B cell (primary cell): ENCODE data around the gene GPC5. TPM values are rescaled to one million over a fixed set of nuclear protein-coding genes. Genes with fewer than 3 reads are reported as not detected.

Experiments
- ATAC-seq: fragments of 200-7000 bp; cut with Tn5 transposase; one replicate; pipeline ENCODE4 v1.10.0; 2021; ENCODE audit warnings: low read depth, mild to moderate bottlenecking, moderate number of reproducible peaks, moderate library complexity
- CTCF ChIA-PET: fragments of 350-600 bp; sonication (Branson Sonifier 250); formaldehyde crosslinking; loops from one replicate; lab custom pipeline; 2021; ENCODE audit warnings: antibody characterized with exemption, inconsistent platforms; lab: Charles Lee
- POLR2A ChIA-PET: fragments of 350-600 bp; sonication (Branson Sonifier 250); formaldehyde crosslinking; loops from one replicate; lab custom pipeline; 2021; ENCODE audit warnings: antibody characterized with exemption; lab: Charles Lee
- DNase-seq: peaks from one replicate; pipeline ENCODE4 v3.0.0; 2013
- H2AFZ ChIP-seq: 2 replicates; pipeline ENCODE4 v1.6.1; 2012; ENCODE audit warnings: mild to moderate bottlenecking, low read depth, low read length; ENCODE audit not compliant: insufficient read depth, poor library complexity, severe bottlenecking
- H3K27ac ChIP-seq, 2 donors: 1 replicate in 1 of 2; 2 replicates in 1 of 2; pipeline ENCODE4 v1.5.1; 2012 to 2013; ENCODE audit warnings: low read length in 2 of 2, mild to moderate bottlenecking in 2 of 2, moderate library complexity in 1 of 2
- H3K27me3 ChIP-seq, 4 experiments: fragments of 200-600 bp in 1 of 4; sonication (generic) in 1 of 4; replicated peaks in 1 of 4; 1 replicate in 2 of 4; 2 replicates in 2 of 4; pipeline versions ENCODE4 v1.6.1 to v1.7.0; 2013 to 2016; ENCODE audit warnings: low read length in 3 of 4, mild to moderate bottlenecking in 2 of 4, mixed read lengths in 1 of 4, moderate library complexity in 1 of 4; ENCODE audit not compliant: insufficient read depth in 4 of 4, control insufficient read depth in 3 of 4; ENCODE audit errors: control extremely low read depth in 1 of 4
- H3K36me3 ChIP-seq, 2 experiments: replicated peaks in 1 of 2; 1 replicate in 1 of 2; 2 replicates in 1 of 2; pipeline versions ENCODE4 v1.6.1 to v1.7.1; 2013; ENCODE audit warnings: low read length in 1 of 2; ENCODE audit not compliant: insufficient read depth in 2 of 2, control insufficient read depth in 1 of 2; ENCODE audit errors: control extremely low read depth in 1 of 2, extremely low read depth in 1 of 2
- H3K4me1 ChIP-seq, 2 donors: fragments of 200-600 bp in 1 of 2; sonication (generic) in 1 of 2; 1 replicate in 1 of 2; 2 replicates in 1 of 2; pipeline versions ENCODE4 v1.5.1 to v1.6.1; 2013 to 2017; ENCODE audit warnings: low read length in 2 of 2; ENCODE audit not compliant: control insufficient read depth in 2 of 2, insufficient read depth in 2 of 2
- H3K4me2 ChIP-seq: replicated peaks from 2 replicates; pipeline ENCODE3; 2012; ENCODE audit warnings: mild to moderate bottlenecking, low read depth, low read length; ENCODE audit not compliant: poor library complexity, severe bottlenecking
- H3K4me3 ChIP-seq, 5 experiments: fragments of 200-600 bp in 1 of 5; sonication (generic) in 1 of 5; 1 replicate in 3 of 5; 2 replicates in 2 of 5; pipeline versions ENCODE4 v1.5.1 to v1.7.0; 2011 to 2016; ENCODE audit warnings: low read length in 4 of 5, mild to moderate bottlenecking in 4 of 5, low read depth in 2 of 5, control low read depth in 1 of 5, moderate library complexity in 1 of 5; ENCODE audit not compliant: insufficient read depth in 1 of 5; ENCODE audit errors: control extremely low read depth in 1 of 5, extremely low read depth in 1 of 5
- H3K79me2 ChIP-seq: fragments of 200-600 bp; sonication (generic); one replicate; pipeline ENCODE4 v1.6.0; 2016; ENCODE audit warnings: low read length; ENCODE audit not compliant: control insufficient read depth, insufficient read depth
- H3K9ac ChIP-seq: fragments of 200-600 bp; sonication (generic); 2 replicates; pipeline ENCODE4 v1.6.1; 2017; ENCODE audit warnings: mild to moderate bottlenecking, low read length, moderate library complexity
- H3K9me3 ChIP-seq, 3 donors: one replicate each; pipeline versions ENCODE4 v1.6.1 to v1.7.1; 2013; ENCODE audit warnings: low read length in 2 of 3; ENCODE audit not compliant: control insufficient read depth in 2 of 3, insufficient read depth in 1 of 3; ENCODE audit errors: control extremely low read depth in 1 of 3
- H4K20me1 ChIP-seq: 2 replicates; pipeline ENCODE4 v1.6.0; 2012; ENCODE audit warnings: mild to moderate bottlenecking, low read length; ENCODE audit not compliant: insufficient read depth, control insufficient read depth, poor library complexity, severe bottlenecking
- H3K27ac Mint-ChIP-seq: one replicate; pipeline ENCODE4 v1.8.0; 2021; ENCODE audit warnings: mixed read lengths
- H3K27me3 Mint-ChIP-seq: one replicate; pipeline ENCODE4 v1.8.0; 2021; ENCODE audit warnings: mixed read lengths
- H3K4me1 Mint-ChIP-seq: one replicate; pipeline ENCODE4 v1.8.0; 2021; ENCODE audit warnings: mixed read lengths
- H3K4me3 Mint-ChIP-seq: one replicate; pipeline ENCODE4 v1.8.0; 2021; ENCODE audit warnings: mixed read lengths
- H3K9me3 Mint-ChIP-seq: one replicate; pipeline ENCODE4 v1.8.0; 2022; ENCODE audit warnings: mixed read lengths; ENCODE audit not compliant: insufficient read depth
- CTCF ChIP-seq: fragments of 200-600 bp; IDR thresholded peaks from one replicate; pipeline ENCODE4 v1.8.0; 2022; ENCODE audit warnings: antibody characterized with exemption, mild to moderate bottlenecking
- EZH2 ChIP-seq: IDR thresholded peaks from 2 replicates; pipeline ENCODE4 v1.6.1; 2012; ENCODE audit warnings: borderline replicate concordance, low read depth, mild to moderate bottlenecking, moderate library complexity, low read length; ENCODE audit not compliant: insufficient read depth, poor library complexity, severe bottlenecking
- WGBS: methylation state at CpG from one replicate; pipeline ENCODE4 v1.1.5; 2013; ENCODE audit warnings: missing lambda C conversion rate; ENCODE audit not compliant: insufficient coverage; 5-methylcytosine and 5-hydroxymethylcytosine counted together
- intact Hi-C: fragments of 100-400 bp; cut with micrococcal nuclease; formaldehyde crosslinking; loops from one replicate; pipeline ENCODE4 v1.10.0; 2022
- polyA plus RNA-seq: library from polyadenylated mRNA; depleted of rRNA; stranded (reverse); fragments of >200 nt; gene quantifications from 2 replicates; pipeline ENCODE4 v1.2.3, GENCODE V29; 2012
- total RNA-seq, 2 donors: library from RNA; stranded (reverse); fragments of 120-200 nt in 1 of 2; gene quantifications; 1 replicate in 1 of 2; 2 replicates in 1 of 2; pipeline versions ENCODE4 v1.2.3 to v1.2.4, GENCODE V29; 2013 to 2022

The GPC5 gene
- total and polyA plus RNA-seq, 2 donors (not counting 1 experiment from before 2014, with no cell fraction given): 0.15 to 0.30 TPM

GRCh38 chr13:92413452-92413851 lies 1015.0 kb downstream of the GPC5 start:
- Mint-ChIP-seq H3K4me1 (no peaks in the 10 kb centered on the region), H3K27me3 (no peaks in the 10 kb centered on the region), H3K9me3 (peaks cover 9% of the 10 kb centered on the region), H3K4me3 (no peak overlapping the region), H3K27ac (no peak overlapping the region)
- Histone ChIP-seq H2AFZ (no peak overlapping the region), H3K9ac (no peak overlapping the region), H3K27me3 (no peaks in the 10 kb centered on the region), H4K20me1 (no peaks in the 10 kb centered on the region), H3K4me3 (no peak overlapping the region), H3K27ac (no peak overlapping the region), H3K4me1 (no peaks in the 10 kb centered on the region), H3K36me3 (no peaks in the 10 kb centered on the region), H3K4me2 (no peak overlapping the region), H3K79me2 (no peaks in the 10 kb centered on the region), H3K9me3 (no peaks in the 10 kb centered on the region)
- TF ChIP-seq EZH2: no peak
- no peak for TF ChIP-seq CTCF
- intact Hi-C loops: no loop called here
- WGBS: 43% methylated on average over 2 of the region's 3 CpGs
- DNase-seq: no peak
- ChIA-PET POLR2A (no interaction called here), CTCF (no interaction called here)
- ATAC-seq: no peak

- H3K79me2 ChIP-seq: no peaks in the 10 kb centered on the region
- 88% methylated on average over 1 of the region's 4 CpGs for WGBS
- intact Hi-C loops: no loop called here
- ChIA-PET POLR2A (no interaction called here), CTCF (no interaction called here)
- ATAC-seq (no peak), DNase-seq (no peak)
- H4K20me1 ChIP-seq: no peaks in the 10 kb centered on the region
- no peaks in the 10 kb centered on the region for H3K36me3 ChIP-seq
- H3K4me2 ChIP-seq: no peak overlapping the region
- TF ChIP-seq EZH2 (no peak), CTCF (no peak)
- H3K4me1 ChIP-seq: no peaks in the 10 kb centered on the region
- no peak overlapping the region for H3K4me3 Mint-ChIP-seq
- H3K27me3 ChIP-seq: no peaks in the 10 kb centered on the region
- no peak overlapping the region for H2AFZ ChIP-seq
- H3K9me3 Mint-ChIP-seq: peaks cover 9% of the 10 kb centered on the region
- H3K27me3 Mint-ChIP-seq: no peaks in the 10 kb centered on the region
- H3K4me3 ChIP-seq: no peak overlapping the region
- no peak overlapping the region for H3K27ac Mint-ChIP-seq
- H3K4me1 Mint-ChIP-seq: no peaks in the 10 kb centered on the region
- no peak overlapping the region for H3K27ac ChIP-seq
- no peak overlapping the region for H3K9ac ChIP-seq
- no peaks in the 10 kb centered on the region for H3K9me3 ChIP-seq
Observed at GRCh38 chr13:92414851-92415250, 1016.4 kb downstream of the GPC5 start.
